ENCODE data around the gene TFCP2L1. TPM values are rescaled to one million over a fixed set of nuclear protein-coding genes. Genes with fewer than 3 reads are reported as not detected.
A peak's percentile ranks its signal among the peaks of the same experiment; 100 is the strongest.
"Not testable (repeated sequence)": the region's sequence is repeated elsewhere in the genome, so short reads cannot be mapped to it uniquely, and the experiment has no call there.

Gene TFCP2L1
- 0.10 TPM in 1 of 2 replicates, not detected in the other for total RNA-seq

GRCh38 chr2:121284463-121285449, at the start of gene TFCP2L1:
Gene TFCP2L1, minus strand, starts transcription at chr2:121285202. Its CDS starts 93 bp downstream, at chr2:121285109.
- no peak for DNase-seq (ENCODE audit: extremely low read depth, low read depth, low spot score)

GRCh38 chr2:121333834-121334558, 49.0 kb upstream of the TFCP2L1 start:
- no peak for DNase-seq (ENCODE audit: extremely low read depth, low read depth, low spot score)

- DNase-seq (ENCODE audit: extremely low read depth, low read depth, low spot score), result no peak
Measured at GRCh38 chr2:121333231-121333630, 48.2 kb upstream of the TFCP2L1 start.

GRCh38 chr2:121331324-121331723, 46.3 kb upstream of the TFCP2L1 start:
- not testable (repeated sequence) for DNase-seq (ENCODE audit: extremely low read depth, low read depth, low spot score)

GRCh38 chr2:121330921-121331320, 45.9 kb upstream of the TFCP2L1 start:
- DNase-seq (ENCODE audit: extremely low read depth, low read depth, low spot score), result no peak

- no peak for DNase-seq (ENCODE audit: extremely low read depth, low read depth, low spot score)
Measured at GRCh38 chr2:121329786-121330185, 44.8 kb upstream of the TFCP2L1 start.

GRCh38 chr2:121326628-121327027, 41.6 kb upstream of the TFCP2L1 start:
- DNase-seq (ENCODE audit: extremely low read depth, low read depth, low spot score), result no peak

GRCh38 chr2:121324601-121325000, 39.6 kb upstream of the TFCP2L1 start:
- no peak for DNase-seq (ENCODE audit: extremely low read depth, low read depth, low spot score)

- no peak for DNase-seq (ENCODE audit: extremely low read depth, low read depth, low spot score)
Measured at GRCh38 chr2:121321476-121321875, 36.5 kb upstream of the TFCP2L1 start.

GRCh38 chr2:121319941-121320340, 34.9 kb upstream of the TFCP2L1 start:
- no peak for DNase-seq (ENCODE audit: extremely low read depth, low read depth, low spot score)

- no peak for DNase-seq (ENCODE audit: extremely low read depth, low read depth, low spot score)
Measured at GRCh38 chr2:121316986-121317385, 32.0 kb upstream of the TFCP2L1 start.

GRCh38 chr2:121313701-121314100, 28.7 kb upstream of the TFCP2L1 start:
- not testable (repeated sequence) for DNase-seq (ENCODE audit: extremely low read depth, low read depth, low spot score)

- peak; percentile 31 for DNase-seq (ENCODE audit: extremely low read depth, low read depth, low spot score)
Measured at GRCh38 chr2:121309801-121310200, 24.8 kb upstream of the TFCP2L1 start.

- no peak for DNase-seq (ENCODE audit: extremely low read depth, low read depth, low spot score)
Measured at GRCh38 chr2:121309323-121309722, 24.3 kb upstream of the TFCP2L1 start.

- DNase-seq (ENCODE audit: extremely low read depth, low read depth, low spot score), result no peak
Measured at GRCh38 chr2:121307048-121307447, 22.0 kb upstream of the TFCP2L1 start.

- DNase-seq (ENCODE audit: extremely low read depth, low read depth, low spot score), result no peak
Measured at GRCh38 chr2:121304941-121305340, 19.9 kb upstream of the TFCP2L1 start.

- no peak for DNase-seq (ENCODE audit: extremely low read depth, low read depth, low spot score)
Measured at GRCh38 chr2:121303531-121304263, 18.7 kb upstream of the TFCP2L1 start.

- not testable (repeated sequence) for DNase-seq (ENCODE audit: extremely low read depth, low read depth, low spot score)
Measured at GRCh38 chr2:121301190-121301589, 16.2 kb upstream of the TFCP2L1 start.

- no peak for DNase-seq (ENCODE audit: extremely low read depth, low read depth, low spot score)
Measured at GRCh38 chr2:121298476-121298875, 13.5 kb upstream of the TFCP2L1 start.

GRCh38 chr2:121297866-121298265, 12.9 kb upstream of the TFCP2L1 start:
- not testable (repeated sequence) for DNase-seq (ENCODE audit: extremely low read depth, low read depth, low spot score)
